ENCODE measurements around the gene PPARD. TPM values are rescaled to one million over a fixed set of nuclear protein-coding genes. Genes with fewer than 3 reads are reported as not detected.

Gene PPARD
- total RNA-seq, 3 donors from 2014 or later (not counting 1 experiment from before 2014, with no cell fraction given) = 14.4 to 20.4 (median 18.8) TPM

DNA sequence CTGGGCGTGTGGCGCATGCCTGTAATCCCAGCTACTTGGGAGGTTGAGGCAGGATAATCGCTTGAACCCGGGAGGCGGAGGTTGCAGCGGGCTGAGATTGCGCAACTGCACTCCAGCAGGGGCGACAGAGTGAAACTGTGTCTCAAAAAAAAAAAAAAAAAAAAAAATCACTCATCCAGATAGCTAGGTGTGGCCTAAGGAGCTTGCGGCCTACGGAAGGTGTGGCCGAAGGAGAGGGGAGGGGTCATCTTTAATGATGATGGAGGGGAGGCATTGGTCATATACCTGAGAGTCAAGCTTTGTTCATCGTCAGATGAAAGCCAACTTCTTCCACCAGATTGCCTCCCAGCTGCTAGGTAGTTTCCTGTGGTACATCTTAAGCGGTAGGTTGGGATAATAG, 801 bp upstream of the PPARD start:
- intact Hi-C loops (cut with micrococcal nuclease) = loop anchor here (5.0 kb wide), 1 partner anchor 44 kb away; the partner anchor contains the start of gene DEF6
- peaks cover 42 to 49% of the 10 kb centered on the region in 2 donors for H3K4me1 Mint-ChIP-seq
- Histone ChIP-seq H3K27ac (ENCODE audit: low read length) (no peak overlapping the region), H3K36me3 (ENCODE audit: control insufficient read depth, insufficient read depth, low read length) (peaks cover 1% of the 10 kb centered on the region), H3K9me3 (ENCODE audit: control insufficient read depth, insufficient read depth, low read length) (no peaks in the 10 kb centered on the region), H3K4me3 (ENCODE audit: low read length) (no peak overlapping the region), H3K4me1 (ENCODE audit: control insufficient read depth, insufficient read depth, low read length) (peaks cover 13% of the 10 kb centered on the region), H3K27me3 (ENCODE audit: control insufficient read depth, insufficient read depth, low read length) (no peaks in the 10 kb centered on the region)
- 91% methylated on average over 9 of the region's 13 CpGs for WGBS (ENCODE audit: insufficient coverage)
- ATAC-seq = no peak
- peak overlapping the region in 1 of 2 donors; percentile 67 for H3K27ac Mint-ChIP-seq
- no peak overlapping the region for H3K4me3 Mint-ChIP-seq
- no peaks in the 10 kb centered on the region for H3K36me3 Mint-ChIP-seq
- no peaks in the 10 kb centered on the region for H3K9me3 Mint-ChIP-seq
- TF ChIP-seq, protein P1, sequence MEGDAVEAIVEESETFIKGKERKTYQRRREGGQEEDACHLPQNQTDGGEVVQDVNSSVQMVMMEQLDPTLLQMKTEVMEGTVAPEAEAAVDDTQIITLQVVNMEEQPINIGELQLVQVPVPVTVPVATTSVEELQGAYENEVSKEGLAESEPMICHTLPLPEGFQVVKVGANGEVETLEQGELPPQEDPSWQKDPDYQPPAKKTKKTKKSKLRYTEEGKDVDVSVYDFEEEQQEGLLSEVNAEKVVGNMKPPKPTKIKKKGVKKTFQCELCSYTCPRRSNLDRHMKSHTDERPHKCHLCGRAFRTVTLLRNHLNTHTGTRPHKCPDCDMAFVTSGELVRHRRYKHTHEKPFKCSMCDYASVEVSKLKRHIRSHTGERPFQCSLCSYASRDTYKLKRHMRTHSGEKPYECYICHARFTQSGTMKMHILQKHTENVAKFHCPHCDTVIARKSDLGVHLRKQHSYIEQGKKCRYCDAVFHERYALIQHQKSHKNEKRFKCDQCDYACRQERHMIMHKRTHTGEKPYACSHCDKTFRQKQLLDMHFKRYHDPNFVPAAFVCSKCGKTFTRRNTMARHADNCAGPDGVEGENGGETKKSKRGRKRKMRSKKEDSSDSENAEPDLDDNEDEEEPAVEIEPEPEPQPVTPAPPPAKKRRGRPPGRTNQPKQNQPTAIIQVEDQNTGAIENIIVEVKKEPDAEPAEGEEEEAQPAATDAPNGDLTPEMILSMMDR (IDR thresholded peaks at IDR 0.05) = no peak
- DNase-seq = no peak
- no peaks in the 10 kb centered on the region for H3K27me3 Mint-ChIP-seq (ENCODE audit: low read depth in 2 of 2)

DNA sequence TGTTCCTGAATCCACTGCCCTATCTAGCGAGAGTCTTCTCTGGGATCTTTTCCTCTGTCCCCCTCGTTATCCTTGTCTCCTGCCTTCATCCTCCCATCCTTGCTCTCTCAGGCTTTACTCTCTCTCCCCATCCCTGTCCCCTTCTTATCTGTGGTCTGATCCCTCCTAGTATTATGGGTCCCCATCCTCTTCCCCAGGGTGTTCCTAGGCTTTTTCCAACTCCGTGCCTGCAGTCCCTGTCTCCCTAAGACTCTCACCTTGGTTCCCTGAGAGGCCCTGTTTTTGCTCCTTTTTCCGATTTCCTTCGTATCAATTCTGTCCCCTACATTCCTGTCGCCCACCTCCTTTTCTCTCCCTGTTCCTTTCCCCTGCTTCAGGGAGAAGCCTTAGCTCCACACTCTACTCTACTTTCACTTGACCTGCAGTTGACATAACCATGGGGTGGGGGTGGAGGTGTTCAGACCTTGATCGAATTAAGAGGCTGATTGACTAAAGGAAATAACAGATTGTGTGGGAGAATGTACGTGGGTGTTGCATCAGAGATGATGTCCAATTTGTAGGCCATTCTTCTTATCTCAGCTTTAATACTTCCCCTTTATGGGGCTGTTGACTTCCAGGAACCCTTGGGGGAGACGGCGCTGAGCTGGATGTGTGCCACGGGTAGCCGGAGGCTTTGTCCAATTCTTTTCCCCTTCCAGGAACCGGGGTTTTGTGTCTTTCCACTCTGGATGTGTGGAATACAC, 905 bp downstream of the PPARD start:
- peaks cover 2% of the 10 kb centered on the region for H3K36me3 Mint-ChIP-seq
- H3K4me3 ChIP-seq (ENCODE audit: low read length) = peak overlapping the region; percentile 61

DNA sequence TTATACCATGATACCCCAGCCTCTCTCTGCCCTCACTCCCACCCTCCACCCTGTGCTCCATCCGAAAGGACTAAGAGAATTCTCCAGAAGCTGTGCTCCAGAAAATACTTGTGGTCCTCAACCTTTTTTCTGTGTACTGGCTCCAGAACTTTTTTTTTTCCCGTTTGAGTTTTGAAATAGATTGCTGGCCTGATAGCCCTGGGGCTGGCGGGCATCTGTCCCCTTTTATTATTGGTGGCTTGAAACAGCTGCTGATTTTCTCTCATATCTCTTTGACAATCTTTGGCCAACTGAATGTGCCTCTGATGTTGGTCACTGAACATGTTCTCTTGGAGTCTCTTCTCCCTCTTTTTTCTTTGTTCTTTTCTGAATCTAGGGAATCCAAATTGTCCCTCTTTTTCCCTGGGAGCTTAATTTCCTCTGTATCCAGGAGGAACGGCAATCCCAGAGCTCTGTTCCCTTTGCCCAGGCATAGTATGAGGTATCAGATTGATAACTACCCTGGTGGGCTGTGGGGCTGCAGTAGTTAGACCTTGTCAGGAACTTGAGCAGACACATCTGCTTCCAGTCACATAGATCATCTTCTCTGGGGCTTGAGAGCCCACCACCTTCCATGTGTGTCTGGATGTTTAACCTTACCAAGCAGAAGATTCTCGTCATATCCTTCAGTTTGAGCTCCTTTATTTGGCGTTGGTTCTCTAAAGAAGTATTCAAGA, 1.6 kb downstream of the PPARD start:
- Mint-ChIP-seq H3K36me3 (peaks cover 6% of the 10 kb centered on the region), H3K4me1 (peaks cover 41 to 46% of the 10 kb centered on the region in 2 donors), H3K27ac (peak overlapping the region; percentile 85 to 94), H3K4me3 (peak overlapping the region; percentile 89), H3K27me3 (ENCODE audit: low read depth in 2 of 2) (no peaks in the 10 kb centered on the region), H3K9me3 (no peaks in the 10 kb centered on the region)
- peaks cover 28% of the 10 kb centered on the region for H3K4me1 ChIP-seq (ENCODE audit: control insufficient read depth, insufficient read depth, low read length)
- no peak overlapping the region for H3K4me3 ChIP-seq (ENCODE audit: low read length)
- H3K36me3 ChIP-seq (ENCODE audit: control insufficient read depth, insufficient read depth, low read length) = peaks cover 9% of the 10 kb centered on the region
- no peak overlapping the region for H3K27ac ChIP-seq (ENCODE audit: low read length)
- H3K27me3 ChIP-seq (ENCODE audit: control insufficient read depth, insufficient read depth, low read length) = no peaks in the 10 kb centered on the region
- H3K9me3 ChIP-seq (ENCODE audit: control insufficient read depth, insufficient read depth, low read length) = no peaks in the 10 kb centered on the region
- intact Hi-C loops (cut with micrococcal nuclease) = loop anchor here (2.0 to 5.0 kb wide), 2 partner anchors 47 to 393 kb away; partner anchors contain the start of genes ARMC12 and DEF6
- TF ChIP-seq, protein P1 (IDR thresholded peaks at IDR 0.05) = no peak
- ATAC-seq = no peak
- 79% methylated on average over 6 of the region's 6 CpGs for WGBS (ENCODE audit: insufficient coverage)
- DNase-seq = no peak

More for the DNA sequence above, 905 bp downstream of the PPARD start:
- no peaks in the 10 kb centered on the region for H3K9me3 Mint-ChIP-seq
- Histone ChIP-seq H3K36me3 (ENCODE audit: control insufficient read depth, insufficient read depth, low read length) (peaks cover 9% of the 10 kb centered on the region), H3K27ac (ENCODE audit: low read length) (peak overlapping the region; percentile 68), H3K9me3 (ENCODE audit: control insufficient read depth, insufficient read depth, low read length) (no peaks in the 10 kb centered on the region), H3K4me1 (ENCODE audit: control insufficient read depth, insufficient read depth, low read length) (peaks cover 21% of the 10 kb centered on the region), H3K27me3 (ENCODE audit: control insufficient read depth, insufficient read depth, low read length) (no peaks in the 10 kb centered on the region)
- DNase-seq = peak in 1 of 2 donors; percentile 36
- WGBS (ENCODE audit: insufficient coverage) = 36% methylated on average over 13 of the region's 13 CpGs
- H3K4me1 Mint-ChIP-seq = peaks cover 36 to 41% of the 10 kb centered on the region in 2 donors
- intact Hi-C loops (cut with micrococcal nuclease) = loop anchor here (2.0 to 5.0 kb wide), 2 partner anchors 46 to 394 kb away; partner anchors contain the start of genes ARMC12 and DEF6
- TF ChIP-seq, protein P1 (IDR thresholded peaks at IDR 0.05) = no peak
- H3K27ac Mint-ChIP-seq = peak overlapping the region; percentile 85 to 94
- ATAC-seq = no peak
- peak overlapping the region; percentile 89 for H3K4me3 Mint-ChIP-seq
- H3K27me3 Mint-ChIP-seq (ENCODE audit: low read depth in 2 of 2) = no peaks in the 10 kb centered on the region
